ENCODE results near the gene RAB9A. TPM values are rescaled to one million over a fixed set of nuclear protein-coding genes. Genes with fewer than 3 reads are reported as not detected.
"Not testable (repeated sequence)": the region's sequence is repeated elsewhere in the genome, so short reads cannot be mapped to it uniquely, and the experiment has no call there.

Gene RAB9A
- total and polyA plus RNA-seq, 2 donors (not counting 3 experiments of a cell fraction or from before 2014, with no cell fraction given): 11.5 to 19.2 TPM

- DNase-seq (ENCODE audit: low read depth, low spot score) (no peak), FAIRE-seq (no peak)
- Histone ChIP-seq H3K36me3 (ENCODE audit: control insufficient read depth in 2 of 2, extremely low read depth in 1 of 2, insufficient read depth in 2 of 2, low read length in 2 of 2) (no peaks in the 10 kb centered on the region), H4K20me1 (replicated peaks; ENCODE audit: control insufficient read depth, extremely low read depth, insufficient read depth, low read length) (no peaks in the 10 kb centered on the region), H3K4me3 (replicated peaks in 1 of 3; ENCODE audit: insufficient read depth in 1 of 3, low read depth in 1 of 3, low read length in 3 of 3) (no peak overlapping the region), H3K27ac (ENCODE audit: insufficient read depth, low read depth, low read length) (no peak overlapping the region), H2AFZ (ENCODE audit: low read depth, low read length) (no peak overlapping the region), H3K9ac (replicated peaks; ENCODE audit: extremely low read depth, insufficient read depth, low read length) (no peak overlapping the region), H3K27me3 (ENCODE audit: control insufficient read depth in 2 of 2, insufficient read depth in 2 of 2, low read length in 2 of 2) (no peaks in the 10 kb centered on the region), H3K9me3 (replicated peaks; ENCODE audit: control insufficient read depth, insufficient read depth, low read length) (no peaks in the 10 kb centered on the region), H3K9me1 (replicated peaks; ENCODE audit: control insufficient read depth, extremely low read depth, insufficient read depth, low read length) (no peaks in the 10 kb centered on the region), H3K4me1 (ENCODE audit: control insufficient read depth, extremely low read depth, insufficient read depth, low read length) (no peaks in the 10 kb centered on the region), H3K4me2 (ENCODE audit: insufficient read depth, low read length) (no peak overlapping the region), H3K79me2 (ENCODE audit: control insufficient read depth, insufficient read depth, low read length) (no peaks in the 10 kb centered on the region)
- CTCF ChIA-PET: no interaction called here
- TF ChIP-seq POLR2AphosphoS5 (IDR thresholded peaks at IDR 0.05; ENCODE audit: insufficient read depth, low read depth, low read length) (no peak), EZH2 (IDR thresholded peaks at IDR 0.05; ENCODE audit: borderline replicate concordance, low read depth, low read length, severe bottlenecking) (no peak), GATA2 (IDR thresholded peaks at IDR 0.05; ENCODE audit: insufficient read depth, insufficient read length, low read depth, low read length) (no peak), MYC (IDR thresholded peaks at IDR 0.05; ENCODE audit: low read depth, low read length) (no peak)
- no TSS peak for BruUV-seq (replicated peaks)
- intact Hi-C loops (cut with micrococcal nuclease): no loop called here
- POLR2A ChIA-PET: no interaction called here
- dilution Hi-C loops (cut with MboI; ENCODE audit: extremely low pct_ligation_motif_present, low sequenced_read_pairs): no loop called here
Observed at GRCh38 chrX:13676885-13677284, 12.0 kb upstream of the RAB9A start.

GRCh38 chrX:13679700-13680099, 9.2 kb upstream of the RAB9A start:
- H3K27ac ChIP-seq (ENCODE audit: insufficient read depth, low read depth, low read length); H3K79me2 ChIP-seq (ENCODE audit: control insufficient read depth, insufficient read depth, low read length); dilution Hi-C loops (cut with MboI; ENCODE audit: extremely low pct_ligation_motif_present, low sequenced_read_pairs); H3K4me3 ChIP-seq (replicated peaks in 1 of 3; ENCODE audit: insufficient read depth in 1 of 3, low read depth in 1 of 3, low read length in 3 of 3); H3K9ac ChIP-seq (replicated peaks; ENCODE audit: extremely low read depth, insufficient read depth, low read length); intact Hi-C loops (cut with micrococcal nuclease); H2AFZ ChIP-seq (ENCODE audit: low read depth, low read length); H4K20me1 ChIP-seq (replicated peaks; ENCODE audit: control insufficient read depth, extremely low read depth, insufficient read depth, low read length); H3K4me1 ChIP-seq (ENCODE audit: control insufficient read depth, extremely low read depth, insufficient read depth, low read length); H3K9me1 ChIP-seq (replicated peaks; ENCODE audit: control insufficient read depth, extremely low read depth, insufficient read depth, low read length); H3K36me3 ChIP-seq (ENCODE audit: control insufficient read depth in 2 of 2, extremely low read depth in 1 of 2, insufficient read depth in 2 of 2, low read length in 2 of 2); H3K27me3 ChIP-seq (ENCODE audit: control insufficient read depth in 2 of 2, insufficient read depth in 2 of 2, low read length in 2 of 2); DNase-seq (ENCODE audit: low read depth, low spot score); BruUV-seq (replicated peaks); H3K9me3 ChIP-seq (replicated peaks; ENCODE audit: control insufficient read depth, insufficient read depth, low read length); FAIRE-seq; POLR2A ChIA-PET; CTCF ChIA-PET; H3K4me2 ChIP-seq (ENCODE audit: insufficient read depth, low read length): not testable (repeated sequence)
